ENCODE data around the gene DDC. TPM values are rescaled to one million over a fixed set of nuclear protein-coding genes. Genes with fewer than 3 reads are reported as not detected.

DDC gene
- total and polyA plus RNA-seq, 2 donors (not counting 3 experiments of a cell fraction or from before 2014, with no cell fraction given) = not detected

DNA sequence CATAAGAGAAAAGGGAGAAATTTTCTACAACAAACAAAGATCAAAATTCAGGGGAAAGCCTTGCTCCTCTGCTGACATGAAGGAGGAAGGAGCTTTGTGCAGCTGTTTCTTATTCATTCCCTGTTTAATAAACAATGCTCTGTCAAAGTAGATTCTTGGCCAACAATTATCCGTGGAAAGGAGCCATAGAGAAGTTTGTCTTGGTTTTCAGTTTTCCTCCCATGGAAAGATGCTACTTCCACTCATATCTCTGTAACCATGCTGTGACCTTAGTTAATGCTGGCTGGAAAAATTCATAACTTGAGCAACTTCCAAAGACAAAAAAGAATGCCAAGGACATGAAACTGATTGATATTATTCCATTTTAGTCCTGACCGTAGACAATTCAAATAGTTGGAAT lies 8.1 kb downstream of the DDC start:
- DNase-seq (ENCODE audit: low read depth, low spot score) (no peak), FAIRE-seq (no peak)
- no TSS peak for BruUV-seq (replicated peaks)
- Histone ChIP-seq H3K9me1 (replicated peaks; ENCODE audit: control insufficient read depth, extremely low read depth, insufficient read depth, low read length) (no peaks in the 10 kb centered on the region), H3K4me2 (ENCODE audit: insufficient read depth, low read length) (no peak overlapping the region), H2AFZ (ENCODE audit: low read depth, low read length) (no peak overlapping the region), H3K9ac (replicated peaks; ENCODE audit: extremely low read depth, insufficient read depth, low read length) (no peak overlapping the region), H3K36me3 (ENCODE audit: control insufficient read depth in 2 of 2, extremely low read depth in 1 of 2, insufficient read depth in 2 of 2, low read length in 2 of 2) (no peaks in the 10 kb centered on the region), H3K79me2 (ENCODE audit: control insufficient read depth, insufficient read depth, low read length) (no peaks in the 10 kb centered on the region), H3K27ac (ENCODE audit: insufficient read depth, low read depth, low read length) (no peak overlapping the region), H3K9me3 (replicated peaks; ENCODE audit: control insufficient read depth, insufficient read depth, low read length) (no peaks in the 10 kb centered on the region), H3K27me3 (ENCODE audit: control insufficient read depth in 2 of 2, insufficient read depth in 2 of 2, low read length in 2 of 2) (peaks cover 6 to 7% of the 10 kb centered on the region in 2 experiments), H3K4me3 (replicated peaks in 1 of 3; ENCODE audit: insufficient read depth in 1 of 3, low read depth in 1 of 3, low read length in 3 of 3) (no peak overlapping the region), H4K20me1 (replicated peaks; ENCODE audit: control insufficient read depth, extremely low read depth, insufficient read depth, low read length) (no peaks in the 10 kb centered on the region), H3K4me1 (ENCODE audit: control insufficient read depth, extremely low read depth, insufficient read depth, low read length) (no peaks in the 10 kb centered on the region)
- TF ChIP-seq CTCF (IDR thresholded peaks at IDR 0.05; ENCODE audit: extremely low read depth in 1 of 2, insufficient read depth in 1 of 2, low read depth in 1 of 2, low read length in 2 of 2) = no peak
- no peak for TF ChIP-seq JUN (IDR thresholded peaks at IDR 0.05; ENCODE audit: borderline replicate concordance, insufficient read depth, insufficient read length, low read depth)
- TF ChIP-seq, protein P1, sequence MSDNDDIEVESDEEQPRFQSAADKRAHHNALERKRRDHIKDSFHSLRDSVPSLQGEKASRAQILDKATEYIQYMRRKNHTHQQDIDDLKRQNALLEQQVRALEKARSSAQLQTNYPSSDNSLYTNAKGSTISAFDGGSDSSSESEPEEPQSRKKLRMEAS (IDR thresholded peaks at IDR 0.05; ENCODE audit: insufficient read depth, insufficient read length) = no peak
- no peak for TF ChIP-seq GATA2 (IDR thresholded peaks at IDR 0.05; ENCODE audit: insufficient read depth, insufficient read length, low read depth, low read length)
- no peak for TF ChIP-seq FOS (IDR thresholded peaks at IDR 0.05; ENCODE audit: borderline replicate concordance, insufficient read depth, low read length)
- TF ChIP-seq MYC (IDR thresholded peaks at IDR 0.05; ENCODE audit: low read depth, low read length) = no peak
- no peak for TF ChIP-seq POLR2A (IDR thresholded peaks at IDR 0.05; ENCODE audit: low read depth, low read length)
- no peak for TF ChIP-seq EZH2 (IDR thresholded peaks at IDR 0.05; ENCODE audit: borderline replicate concordance, low read depth, low read length, severe bottlenecking)
- no peak for TF ChIP-seq POLR2AphosphoS5 (IDR thresholded peaks at IDR 0.05; ENCODE audit: insufficient read depth, low read depth, low read length)
- POLR2A ChIA-PET = no interaction called here
- dilution Hi-C loops (cut with MboI; ENCODE audit: extremely low pct_ligation_motif_present, low sequenced_read_pairs) = no loop called here
- CTCF ChIA-PET = interaction anchor here (0.8 kb wide), 1 partner anchor 19 kb away, joined by 3 read pairs; no protein-coding TSS in a partner anchor
- intact Hi-C loops (cut with micrococcal nuclease) = no loop called here
